ENCODE results near the gene ARHGAP24. TPM values are rescaled to one million over a fixed set of nuclear protein-coding genes. Genes with fewer than 3 reads are reported as not detected.

ARHGAP24 gene
- total and polyA plus RNA-seq, 10 of the 15 experiments (the other 5 are each of a cell fraction or from before 2014, with no cell fraction given) = 0.10 to 4.2 (median 0.52) TPM

DNA sequence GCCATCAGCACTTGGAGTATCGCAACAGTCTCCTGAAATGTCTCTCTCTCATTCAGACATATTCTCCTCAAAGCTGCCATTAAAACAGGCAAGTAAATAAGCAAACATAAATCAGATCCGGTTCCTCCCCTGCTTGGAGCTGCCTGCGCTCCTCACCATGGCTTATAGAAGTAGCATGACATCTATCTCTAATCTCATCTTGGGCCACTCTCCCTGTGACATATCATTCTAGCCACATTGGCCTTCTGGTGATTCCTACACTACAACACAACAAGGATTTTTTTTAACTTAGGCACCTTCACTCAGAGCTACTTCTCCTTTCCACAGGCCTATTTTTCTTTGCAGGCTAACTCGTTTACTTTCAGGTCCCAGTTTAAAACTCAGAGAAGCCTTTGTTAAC lies 387.9 kb downstream of the ARHGAP24 start:
- BruUV-seq (replicated peaks) = no TSS peak
- CTCF ChIA-PET = no interaction called here

More for the DNA sequence above, 387.9 kb downstream of the ARHGAP24 start:
- Histone ChIP-seq H3K4me3 (no peak overlapping the region), H3K79me2 (ENCODE audit: control insufficient read depth, insufficient read depth, low read length) (no peaks in the 10 kb centered on the region), H3K27me3 (replicated peaks in 1 of 2; ENCODE audit: control insufficient read depth in 2 of 2, insufficient read depth in 2 of 2, low read length in 1 of 2) (no peaks in the 10 kb centered on the region), H3K4me1 (ENCODE audit: control insufficient read depth, insufficient read depth, low read length) (no peaks in the 10 kb centered on the region), H3K36me3 (ENCODE audit: control insufficient read depth in 2 of 2, insufficient read depth in 2 of 2, low read length in 1 of 2) (no peaks in the 10 kb centered on the region), H3K9ac (ENCODE audit: control insufficient read depth, insufficient read depth, low read length) (no peak overlapping the region), H3K4me2 (ENCODE audit: control insufficient read depth, insufficient read depth) (no peak overlapping the region), H3K9me3 (replicated peaks; ENCODE audit: control insufficient read depth, insufficient read depth, low read length) (no peaks in the 10 kb centered on the region), H4K20me1 (ENCODE audit: control insufficient read depth, insufficient read depth) (no peaks in the 10 kb centered on the region), H3K27ac (ENCODE audit: control insufficient read depth, insufficient read depth) (no peak overlapping the region), H2AFZ (ENCODE audit: control insufficient read depth, low read depth, low read length) (no peak overlapping the region)
- ChIA-PET POLR2A (no interaction called here), RAD21 (ENCODE audit: unreplicated experiment) (interaction anchor here (1.6 kb wide), 1 partner anchor 8 kb away, joined by 4 read pairs; no protein-coding TSS in a partner anchor), SMC1A (ENCODE audit: uncharacterized antibody, unreplicated experiment) (no interaction called here)
- ATAC-seq = no peak
- in situ Hi-C loops (cut with MboI) (no loop called here), intact Hi-C loops (cut with micrococcal nuclease; ENCODE audit: unreplicated experiment) (no loop called here)
- no peak for FAIRE-seq
- no peak for DNase-seq (ENCODE audit: low read depth, low spot score)
- 48% methylated on average over 4 of the region's 4 CpGs for WGBS (ENCODE audit: insufficient coverage, insufficient replicate concordance, low lambda C conversion rate, missing lambda C conversion rate)
- TF ChIP-seq IKZF2 (IDR thresholded peaks at IDR 0.05) (no peak), NBN (IDR thresholded peaks at IDR 0.05) (no peak), KLF5 (IDR thresholded peaks at IDR 0.05; ENCODE audit: partially characterized antibody) (no peak), ZBED1 (IDR thresholded peaks at IDR 0.05; ENCODE audit: borderline replicate concordance) (no peak), PML (IDR thresholded peaks at IDR 0.05; ENCODE audit: low read length) (no peak), NRF1 (conservative IDR thresholded peaks at IDR 0.05; ENCODE audit: low read depth, low read length) (no peak), ZZZ3 (IDR thresholded peaks at IDR 0.05; ENCODE audit: control insufficient read depth, insufficient read length, low read depth) (no peak)
- TF ChIP-seq, protein P1, sequence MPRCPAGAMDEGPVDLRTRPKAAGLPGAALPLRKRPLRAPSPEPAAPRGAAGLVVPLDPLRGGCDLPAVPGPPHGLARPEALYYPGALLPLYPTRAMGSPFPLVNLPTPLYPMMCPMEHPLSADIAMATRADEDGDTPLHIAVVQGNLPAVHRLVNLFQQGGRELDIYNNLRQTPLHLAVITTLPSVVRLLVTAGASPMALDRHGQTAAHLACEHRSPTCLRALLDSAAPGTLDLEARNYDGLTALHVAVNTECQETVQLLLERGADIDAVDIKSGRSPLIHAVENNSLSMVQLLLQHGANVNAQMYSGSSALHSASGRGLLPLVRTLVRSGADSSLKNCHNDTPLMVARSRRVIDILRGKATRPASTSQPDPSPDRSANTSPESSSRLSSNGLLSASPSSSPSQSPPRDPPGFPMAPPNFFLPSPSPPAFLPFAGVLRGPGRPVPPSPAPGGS (IDR thresholded peaks at IDR 0.05; ENCODE audit: borderline replicate concordance, insufficient read depth, low read depth, low read length, poor library complexity, severe bottlenecking) = no peak
- TF ChIP-seq, protein P2, sequence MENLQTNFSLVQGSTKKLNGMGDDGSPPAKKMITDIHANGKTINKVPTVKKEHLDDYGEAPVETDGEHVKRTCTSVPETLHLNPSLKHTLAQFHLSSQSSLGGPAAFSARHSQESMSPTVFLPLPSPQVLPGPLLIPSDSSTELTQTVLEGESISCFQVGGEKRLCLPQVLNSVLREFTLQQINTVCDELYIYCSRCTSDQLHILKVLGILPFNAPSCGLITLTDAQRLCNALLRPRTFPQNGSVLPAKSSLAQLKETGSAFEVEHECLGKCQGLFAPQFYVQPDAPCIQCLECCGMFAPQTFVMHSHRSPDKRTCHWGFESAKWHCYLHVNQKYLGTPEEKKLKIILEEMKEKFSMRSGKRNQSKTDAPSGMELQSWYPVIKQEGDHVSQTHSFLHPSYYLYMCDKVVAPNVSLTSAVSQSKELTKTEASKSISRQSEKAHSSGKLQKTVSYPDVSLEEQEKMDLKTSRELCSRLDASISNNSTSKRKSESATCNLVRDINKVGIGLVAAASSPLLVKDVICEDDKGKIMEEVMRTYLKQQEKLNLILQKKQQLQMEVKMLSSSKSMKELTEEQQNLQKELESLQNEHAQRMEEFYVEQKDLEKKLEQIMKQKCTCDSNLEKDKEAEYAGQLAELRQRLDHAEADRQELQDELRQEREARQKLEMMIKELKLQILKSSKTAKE (IDR thresholded peaks at IDR 0.05; ENCODE audit: low read depth, poor library complexity, severe bottlenecking) = no peak
- TF ChIP-seq, protein P3, sequence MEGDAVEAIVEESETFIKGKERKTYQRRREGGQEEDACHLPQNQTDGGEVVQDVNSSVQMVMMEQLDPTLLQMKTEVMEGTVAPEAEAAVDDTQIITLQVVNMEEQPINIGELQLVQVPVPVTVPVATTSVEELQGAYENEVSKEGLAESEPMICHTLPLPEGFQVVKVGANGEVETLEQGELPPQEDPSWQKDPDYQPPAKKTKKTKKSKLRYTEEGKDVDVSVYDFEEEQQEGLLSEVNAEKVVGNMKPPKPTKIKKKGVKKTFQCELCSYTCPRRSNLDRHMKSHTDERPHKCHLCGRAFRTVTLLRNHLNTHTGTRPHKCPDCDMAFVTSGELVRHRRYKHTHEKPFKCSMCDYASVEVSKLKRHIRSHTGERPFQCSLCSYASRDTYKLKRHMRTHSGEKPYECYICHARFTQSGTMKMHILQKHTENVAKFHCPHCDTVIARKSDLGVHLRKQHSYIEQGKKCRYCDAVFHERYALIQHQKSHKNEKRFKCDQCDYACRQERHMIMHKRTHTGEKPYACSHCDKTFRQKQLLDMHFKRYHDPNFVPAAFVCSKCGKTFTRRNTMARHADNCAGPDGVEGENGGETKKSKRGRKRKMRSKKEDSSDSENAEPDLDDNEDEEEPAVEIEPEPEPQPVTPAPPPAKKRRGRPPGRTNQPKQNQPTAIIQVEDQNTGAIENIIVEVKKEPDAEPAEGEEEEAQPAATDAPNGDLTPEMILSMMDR (IDR thresholded peaks at IDR 0.05 in 2 of 3, conservative IDR thresholded peaks at IDR 0.05 in 1 of 3; ENCODE audit: control insufficient read depth in 2 of 3, extremely low read depth in 1 of 3, insufficient read depth in 1 of 3, low read depth in 3 of 3, low read length in 3 of 3) = no peak
- TF ChIP-seq, protein P4, sequence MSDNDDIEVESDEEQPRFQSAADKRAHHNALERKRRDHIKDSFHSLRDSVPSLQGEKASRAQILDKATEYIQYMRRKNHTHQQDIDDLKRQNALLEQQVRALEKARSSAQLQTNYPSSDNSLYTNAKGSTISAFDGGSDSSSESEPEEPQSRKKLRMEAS (IDR thresholded peaks at IDR 0.05; ENCODE audit: low read depth, low read length) = no peak
